A549 treated with ZK216348 at 1 μM for 4 hours (cell line): Measurements from ENCODE around the gene AFDN. TPM values are rescaled to one million over a fixed set of nuclear protein-coding genes. Genes with fewer than 3 reads are reported as not detected.

ENCODE experiments used
- total RNA-seq: library from RNA; stranded (reverse); fragments of 200-300 nt; extraction: Qiagen RNA extraction; gene quantifications from 5 replicates; pipeline ENCODE4 v1.2.3, GENCODE V29; 2022; ENCODE audit warnings: low read depth

AFDN gene
- 16.1 to 25.6 TPM (median 22.1 TPM) in 5 replicates for total RNA-seq

GRCh38 chr6:167826896-167827582 is at the start of gene AFDN:
TSS of gene AFDN (plus strand) at chr6:167826911. CDS start at chr6:167827133, 222 bp downstream.

DNA sequence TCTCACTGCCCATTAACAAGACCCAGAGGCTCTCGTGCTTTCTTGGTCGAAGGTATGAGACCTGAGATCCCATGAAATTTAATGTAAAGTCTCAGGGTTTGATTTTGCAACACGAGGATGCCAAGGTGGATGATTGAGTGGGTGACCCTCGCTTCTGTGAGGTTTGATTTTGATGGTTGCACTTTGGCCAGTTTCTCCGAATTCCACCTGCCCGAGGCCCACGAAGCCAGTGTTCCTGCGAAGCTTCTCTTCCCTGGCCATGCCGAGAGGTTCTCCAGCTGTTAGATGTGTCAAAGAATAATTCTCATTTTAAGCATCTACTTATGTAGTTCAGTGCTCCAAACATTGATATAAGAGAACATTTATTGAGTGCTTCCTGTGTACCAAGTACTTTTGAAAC is 170.9 kb downstream of the AFDN start, which contains the start of gene KIF25:
Gene KIF25 (plus strand): TSS at position 30 of the 400 bp plus-strand sequence. CDS start 31,915 bp downstream, outside the sequence.

Other genes with a start within 250 kb of the AFDN start
- 0.12 TPM in 1 of 5 replicates, not detected in the others for gene KIF25, start 170.8 kb downstream of the AFDN start, total RNA-seq